Activated naive CD8-positive, alpha-beta T cell treated with anti-CD3 and anti-CD28 coated beads for 36 hours (primary cell): ENCODE results near the gene CLPTM1L. TPM values are rescaled to one million over a fixed set of nuclear protein-coding genes. Genes with fewer than 3 reads are reported as not detected.
"Not testable (repeated sequence)": the region's sequence is repeated elsewhere in the genome, so short reads cannot be mapped to it uniquely, and the experiment has no call there.

Experiments
- DNase-seq: peaks from one replicate; pipeline ENCODE4 v3.0.0; 2021
- H3K27ac Mint-ChIP-seq: one replicate; pipeline ENCODE4 v1.8.0; 2022; ENCODE audit warnings: mild to moderate bottlenecking, moderate library complexity, mixed read lengths
- H3K27me3 Mint-ChIP-seq: one replicate; pipeline ENCODE4 v1.8.0; 2022; ENCODE audit warnings: mild to moderate bottlenecking, mixed read lengths
- H3K36me3 Mint-ChIP-seq: one replicate; pipeline ENCODE4 v1.8.0; 2021; ENCODE audit warnings: mild to moderate bottlenecking, mixed read lengths
- H3K4me1 Mint-ChIP-seq: one replicate; pipeline ENCODE4 v1.8.0; 2021; ENCODE audit warnings: mixed read lengths
- H3K4me3 Mint-ChIP-seq: one replicate; pipeline ENCODE4 v1.8.0; 2022; ENCODE audit warnings: mild to moderate bottlenecking, moderate library complexity, mixed read lengths
- H3K9me3 Mint-ChIP-seq: one replicate; pipeline ENCODE4 v1.8.0; 2022; ENCODE audit warnings: mixed read lengths
- total RNA-seq, 2 experiments: library from RNA; stranded (reverse); gene quantifications; one replicate each; pipeline ENCODE4 v1.2.3, GENCODE V29; 2021

The CLPTM1L gene
- total RNA-seq, 2 experiments from 2014 or later: 90.0 to 91.6 TPM

- Mint-ChIP-seq H3K4me1 (peaks cover 3% of the 10 kb centered on the region), H3K9me3 (no peaks in the 10 kb centered on the region), H3K4me3 (peak overlapping the region; percentile 57), H3K27ac (no peak overlapping the region), H3K36me3 (no peaks in the 10 kb centered on the region), H3K27me3 (no peaks in the 10 kb centered on the region)
- DNase-seq: no peak
Measured at GRCh38 chr5:1294206-1294834, 50.6 kb downstream of the CLPTM1L start.

- Mint-ChIP-seq H3K4me3 (peak overlapping the region; percentile 55), H3K36me3 (peaks cover 2% of the 10 kb centered on the region), H3K27ac (no peak overlapping the region), H3K9me3 (no peaks in the 10 kb centered on the region), H3K27me3 (no peaks in the 10 kb centered on the region), H3K4me1 (peaks cover 3% of the 10 kb centered on the region)
- no peak for DNase-seq
Measured at GRCh38 chr5:1293416-1294205, 51.3 kb downstream of the CLPTM1L start.

GRCh38 chr5:1292846-1293415, 52.0 kb downstream of the CLPTM1L start:
- H3K27me3 Mint-ChIP-seq: peaks cover 5% of the 10 kb centered on the region
- no peak overlapping the region for H3K27ac Mint-ChIP-seq
- H3K4me1 Mint-ChIP-seq: peaks cover 3% of the 10 kb centered on the region
- DNase-seq: no peak
- peaks cover 9% of the 10 kb centered on the region for H3K36me3 Mint-ChIP-seq
- H3K9me3 Mint-ChIP-seq: peaks cover 2% of the 10 kb centered on the region
- no peak overlapping the region for H3K4me3 Mint-ChIP-seq

GRCh38 chr5:1292139-1292538, 52.8 kb downstream of the CLPTM1L start:
- H3K27me3 Mint-ChIP-seq: peaks cover 5% of the 10 kb centered on the region
- peak overlapping the region; percentile 1 for H3K4me3 Mint-ChIP-seq
- H3K4me1 Mint-ChIP-seq: peaks cover 3% of the 10 kb centered on the region
- H3K27ac Mint-ChIP-seq: no peak overlapping the region
- H3K36me3 Mint-ChIP-seq: peaks cover 9% of the 10 kb centered on the region
- DNase-seq: no peak
- peaks cover 3% of the 10 kb centered on the region for H3K9me3 Mint-ChIP-seq

- DNase-seq: no peak
- H3K4me1 Mint-ChIP-seq: peaks cover 3% of the 10 kb centered on the region
- H3K4me3 Mint-ChIP-seq: no peak overlapping the region
- H3K36me3 Mint-ChIP-seq: peaks cover 9% of the 10 kb centered on the region
- no peak overlapping the region for H3K27ac Mint-ChIP-seq
- H3K27me3 Mint-ChIP-seq: peaks cover 5% of the 10 kb centered on the region
- H3K9me3 Mint-ChIP-seq: peaks cover 3% of the 10 kb centered on the region
Measured at GRCh38 chr5:1291611-1292080, 53.3 kb downstream of the CLPTM1L start.

- not testable (repeated sequence) for H3K4me3 Mint-ChIP-seq, H3K4me1 Mint-ChIP-seq, H3K27me3 Mint-ChIP-seq, DNase-seq, H3K36me3 Mint-ChIP-seq, H3K9me3 Mint-ChIP-seq, H3K27ac Mint-ChIP-seq
Measured at GRCh38 chr5:1290956-1291355, 53.9 kb downstream of the CLPTM1L start.

GRCh38 chr5:1289559-1289958, 55.3 kb downstream of the CLPTM1L start:
- not testable (repeated sequence) for DNase-seq, H3K27ac Mint-ChIP-seq, H3K4me3 Mint-ChIP-seq, H3K4me1 Mint-ChIP-seq, H3K36me3 Mint-ChIP-seq, H3K9me3 Mint-ChIP-seq, H3K27me3 Mint-ChIP-seq

GRCh38 chr5:1288439-1289335, 56.2 kb downstream of the CLPTM1L start:
- peaks cover 3% of the 10 kb centered on the region for H3K9me3 Mint-ChIP-seq
- no peak overlapping the region for H3K27ac Mint-ChIP-seq
- H3K36me3 Mint-ChIP-seq: peaks cover 9% of the 10 kb centered on the region
- H3K4me3 Mint-ChIP-seq: no peak overlapping the region
- DNase-seq: no peak
- peaks cover 3% of the 10 kb centered on the region for H3K4me1 Mint-ChIP-seq
- peaks cover 5% of the 10 kb centered on the region for H3K27me3 Mint-ChIP-seq

- Mint-ChIP-seq H3K4me3 (no peak overlapping the region), H3K9me3 (peaks cover 3% of the 10 kb centered on the region), H3K27me3 (peaks cover 5% of the 10 kb centered on the region), H3K4me1 (no peaks in the 10 kb centered on the region), H3K36me3 (peaks cover 9% of the 10 kb centered on the region), H3K27ac (no peak overlapping the region)
- DNase-seq: no peak
Measured at GRCh38 chr5:1285883-1286291, 59.0 kb downstream of the CLPTM1L start.

- DNase-seq: no peak
- Mint-ChIP-seq H3K27me3 (peaks cover 5% of the 10 kb centered on the region), H3K9me3 (peaks cover 3% of the 10 kb centered on the region), H3K27ac (no peak overlapping the region), H3K4me1 (no peaks in the 10 kb centered on the region), H3K36me3 (peaks cover 9% of the 10 kb centered on the region), H3K4me3 (no peak overlapping the region)
Measured at GRCh38 chr5:1285141-1285540, 59.8 kb downstream of the CLPTM1L start.

- H3K27me3 Mint-ChIP-seq, DNase-seq, H3K4me1 Mint-ChIP-seq, H3K4me3 Mint-ChIP-seq, H3K27ac Mint-ChIP-seq, H3K9me3 Mint-ChIP-seq: not testable (repeated sequence)
- peaks cover 11% of the 10 kb centered on the region for H3K36me3 Mint-ChIP-seq
Measured at GRCh38 chr5:1284336-1284970, 60.4 kb downstream of the CLPTM1L start.

GRCh38 chr5:1283729-1284041, 61.2 kb downstream of the CLPTM1L start:
- H3K4me3 Mint-ChIP-seq: not testable (repeated sequence)

GRCh38 chr5:1282993-1283728, 61.7 kb downstream of the CLPTM1L start:
- H3K27me3 Mint-ChIP-seq, H3K9me3 Mint-ChIP-seq, H3K27ac Mint-ChIP-seq, H3K4me1 Mint-ChIP-seq, H3K4me3 Mint-ChIP-seq, DNase-seq: not testable (repeated sequence)
- peaks cover 12% of the 10 kb centered on the region for H3K36me3 Mint-ChIP-seq

More at GRCh38 chr5:1283729-1284041, 61.2 kb downstream of the CLPTM1L start:
- H3K27ac Mint-ChIP-seq, H3K4me1 Mint-ChIP-seq, DNase-seq, H3K27me3 Mint-ChIP-seq, H3K9me3 Mint-ChIP-seq: not testable (repeated sequence)
- H3K36me3 Mint-ChIP-seq: peaks cover 12% of the 10 kb centered on the region
